ENCODE data around the gene RNF111. TPM values are rescaled to one million over a fixed set of nuclear protein-coding genes. Genes with fewer than 3 reads are reported as not detected.

The RNF111 gene
- total and polyA plus RNA-seq, 2 of the 13 experiments (the other 11 are each of a cell fraction or from before 2014, with no cell fraction given): 12.1 to 23.1 TPM

- Histone ChIP-seq H4K20me1 (ENCODE audit: insufficient read depth, low read length) (no peaks in the 10 kb centered on the region), H3K9ac (ENCODE audit: insufficient read depth, low read depth, low read length) (no peak overlapping the region), H3K27ac (ENCODE audit: extremely low read length, insufficient read depth, low read length) (no peak overlapping the region), H3K4me3 (replicated peaks in 1 of 3; ENCODE audit: insufficient read depth in 1 of 3, low read depth in 2 of 3, low read length in 3 of 3) (no peak overlapping the region), H3K79me2 (ENCODE audit: insufficient read depth, low read length) (no peaks in the 10 kb centered on the region), H2AFZ (ENCODE audit: low read length) (no peak overlapping the region), H3K27me3 (ENCODE audit: control insufficient read depth in 1 of 2, insufficient read depth in 2 of 2, low read length in 2 of 2) (no peaks in the 10 kb centered on the region), H3K9me3 (ENCODE audit: low read length) (no peaks in the 10 kb centered on the region), H3K36me3 (replicated peaks in 1 of 2; ENCODE audit: control insufficient read depth in 1 of 2, insufficient read depth in 2 of 2, low read length in 2 of 2) (peaks cover 12 to 49% of the 10 kb centered on the region in 2 experiments), H3K4me1 (ENCODE audit: insufficient read depth, low read length) (no peaks in the 10 kb centered on the region), H3K4me2 (ENCODE audit: low read depth, low read length) (no peak overlapping the region)
- intact Hi-C loops (cut with micrococcal nuclease; ENCODE audit: unreplicated experiment): no loop called here
- ATAC-seq (no peak; the same call in 2 of the 3 replicates), DNase-seq (ENCODE audit: low spot score) (peak; percentile 9), FAIRE-seq (no peak)
- CTCF ChIA-PET (ENCODE audit: low intra/inter-chr PET ratio, low total read pairs): no interaction called here
- WGBS (ENCODE audit: low lambda C conversion rate): 21% methylated on average over 1 of the region's 1 CpG
- no TSS peak for BruUV-seq (replicated peaks)
- in situ Hi-C loops (cut with HindIII; ENCODE audit: extremely low pct_ligation_motif_present, low pct_unique_long_range_greater_than_20kb): no loop called here
- POLR2A ChIA-PET: no interaction called here
- TF ChIP-seq FOXP1 (IDR thresholded peaks at IDR 0.05): no peak
- 0 out of 2 replicates have a peak, but pooled peaks have one; percentile 12 for TF ChIP-seq FOXP1 (CRISPR knock-in tag; IDR thresholded peaks at IDR 0.05)
- TF ChIP-seq ZNF660 (CRISPR knock-in tag; IDR thresholded peaks at IDR 0.05; ENCODE audit: borderline replicate concordance, low read depth): no peak
- no peak for TF ChIP-seq ZNF766 (CRISPR knock-in tag; IDR thresholded peaks at IDR 0.05; ENCODE audit: borderline replicate concordance)
- TF ChIP-seq FOXA1 (IDR thresholded peaks at IDR 0.05): no peak
- 0 out of 2 replicates have a peak, but pooled peaks have one; percentile 21 for TF ChIP-seq FOXA1 (CRISPR knock-in tag; IDR thresholded peaks at IDR 0.05)
- TF ChIP-seq ZNF7 (CRISPR knock-in tag; IDR thresholded peaks at IDR 0.05): no peak
- no peak for TF ChIP-seq LCORL (IDR thresholded peaks at IDR 0.05)
- TF ChIP-seq LCORL (CRISPR knock-in tag; IDR thresholded peaks at IDR 0.05): no peak
- TF ChIP-seq RERE (CRISPR knock-in tag; IDR thresholded peaks at IDR 0.05; ENCODE audit: low read depth): 0 out of 2 replicates have a peak, but pooled peaks have one; percentile 23
- no peak for TF ChIP-seq NBN (conservative IDR thresholded peaks at IDR 0.05)
- TF ChIP-seq ZHX2 (IDR thresholded peaks at IDR 0.05; ENCODE audit: low read depth): no peak
- TF ChIP-seq ZHX2 (CRISPR knock-in tag; IDR thresholded peaks at IDR 0.05; ENCODE audit: borderline replicate concordance): no peak
These were observed 82.0 kb downstream of the RNF111 start for GRCh38 chr15:59069430-59069829.
